ENCODE measurements around the gene ATP2B2.

ATP2B2 gene

GRCh38 chr3:10432156-10432845, 73.1 kb downstream of the ATP2B2 start:
- Histone ChIP-seq H3K27me3 (ENCODE audit: insufficient read depth, low read length, poor library complexity, severe bottlenecking) (no peaks in the 10 kb centered on the region), H3K36me3 (ENCODE audit: insufficient read depth, low read length) (no peaks in the 10 kb centered on the region), H4K20me1 (ENCODE audit: insufficient read depth, low read length, poor library complexity, severe bottlenecking) (no peaks in the 10 kb centered on the region), H3K9me2 (replicated peaks; ENCODE audit: low read depth, low read length) (no peaks in the 10 kb centered on the region), H3F3A (ENCODE audit: low read depth) (no peaks in the 10 kb centered on the region), H3K9me3 (ENCODE audit: insufficient read depth, low read depth, low read length) (no peaks in the 10 kb centered on the region), H3K4me3 (ENCODE audit: low read length, poor library complexity, severe bottlenecking) (no peak overlapping the region), H2AFZ (ENCODE audit: low read length) (no peak overlapping the region), H3K4me1 (ENCODE audit: insufficient read depth, low read length, poor library complexity, severe bottlenecking) (no peaks in the 10 kb centered on the region), H3K9ac (ENCODE audit: low read depth, low read length, poor library complexity, severe bottlenecking) (no peak overlapping the region), H3K79me2 (ENCODE audit: insufficient read depth, low read length) (no peaks in the 10 kb centered on the region), H3K4me2 (ENCODE audit: low read depth, low read length, poor library complexity, severe bottlenecking) (no peak overlapping the region)
- TF ChIP-seq EZH2phosphoT487 (IDR thresholded peaks at IDR 0.05; ENCODE audit: borderline replicate concordance): no peak
- TF ChIP-seq, protein P1, sequence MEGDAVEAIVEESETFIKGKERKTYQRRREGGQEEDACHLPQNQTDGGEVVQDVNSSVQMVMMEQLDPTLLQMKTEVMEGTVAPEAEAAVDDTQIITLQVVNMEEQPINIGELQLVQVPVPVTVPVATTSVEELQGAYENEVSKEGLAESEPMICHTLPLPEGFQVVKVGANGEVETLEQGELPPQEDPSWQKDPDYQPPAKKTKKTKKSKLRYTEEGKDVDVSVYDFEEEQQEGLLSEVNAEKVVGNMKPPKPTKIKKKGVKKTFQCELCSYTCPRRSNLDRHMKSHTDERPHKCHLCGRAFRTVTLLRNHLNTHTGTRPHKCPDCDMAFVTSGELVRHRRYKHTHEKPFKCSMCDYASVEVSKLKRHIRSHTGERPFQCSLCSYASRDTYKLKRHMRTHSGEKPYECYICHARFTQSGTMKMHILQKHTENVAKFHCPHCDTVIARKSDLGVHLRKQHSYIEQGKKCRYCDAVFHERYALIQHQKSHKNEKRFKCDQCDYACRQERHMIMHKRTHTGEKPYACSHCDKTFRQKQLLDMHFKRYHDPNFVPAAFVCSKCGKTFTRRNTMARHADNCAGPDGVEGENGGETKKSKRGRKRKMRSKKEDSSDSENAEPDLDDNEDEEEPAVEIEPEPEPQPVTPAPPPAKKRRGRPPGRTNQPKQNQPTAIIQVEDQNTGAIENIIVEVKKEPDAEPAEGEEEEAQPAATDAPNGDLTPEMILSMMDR (conservative IDR thresholded peaks at IDR 0.05; ENCODE audit: low read length): no peak

- H3F3A ChIP-seq (ENCODE audit: low read depth): no peaks in the 10 kb centered on the region
- H3K9me2 ChIP-seq (replicated peaks; ENCODE audit: low read depth, low read length): no peaks in the 10 kb centered on the region
- H4K20me1 ChIP-seq (ENCODE audit: insufficient read depth, low read length, poor library complexity, severe bottlenecking): no peaks in the 10 kb centered on the region
- no peaks in the 10 kb centered on the region for H3K4me1 ChIP-seq (ENCODE audit: insufficient read depth, low read length, poor library complexity, severe bottlenecking)
- H2AFZ ChIP-seq (ENCODE audit: low read length): no peak overlapping the region
- no peak for TF ChIP-seq EZH2phosphoT487 (IDR thresholded peaks at IDR 0.05; ENCODE audit: borderline replicate concordance)
- TF ChIP-seq, protein P1 (conservative IDR thresholded peaks at IDR 0.05; ENCODE audit: low read length): no peak
- H3K79me2 ChIP-seq (ENCODE audit: insufficient read depth, low read length): no peaks in the 10 kb centered on the region
- no peaks in the 10 kb centered on the region for H3K27me3 ChIP-seq (ENCODE audit: insufficient read depth, low read length, poor library complexity, severe bottlenecking)
- H3K9me3 ChIP-seq (ENCODE audit: insufficient read depth, low read depth, low read length): no peaks in the 10 kb centered on the region
- H3K9ac ChIP-seq (ENCODE audit: low read depth, low read length, poor library complexity, severe bottlenecking): no peak overlapping the region
- H3K36me3 ChIP-seq (ENCODE audit: insufficient read depth, low read length): no peaks in the 10 kb centered on the region
- H3K4me2 ChIP-seq (ENCODE audit: low read depth, low read length, poor library complexity, severe bottlenecking): no peak overlapping the region
- H3K4me3 ChIP-seq (ENCODE audit: low read length, poor library complexity, severe bottlenecking): no peak overlapping the region
Observed at GRCh38 chr3:10430805-10431204, 74.6 kb downstream of the ATP2B2 start.

DNA sequence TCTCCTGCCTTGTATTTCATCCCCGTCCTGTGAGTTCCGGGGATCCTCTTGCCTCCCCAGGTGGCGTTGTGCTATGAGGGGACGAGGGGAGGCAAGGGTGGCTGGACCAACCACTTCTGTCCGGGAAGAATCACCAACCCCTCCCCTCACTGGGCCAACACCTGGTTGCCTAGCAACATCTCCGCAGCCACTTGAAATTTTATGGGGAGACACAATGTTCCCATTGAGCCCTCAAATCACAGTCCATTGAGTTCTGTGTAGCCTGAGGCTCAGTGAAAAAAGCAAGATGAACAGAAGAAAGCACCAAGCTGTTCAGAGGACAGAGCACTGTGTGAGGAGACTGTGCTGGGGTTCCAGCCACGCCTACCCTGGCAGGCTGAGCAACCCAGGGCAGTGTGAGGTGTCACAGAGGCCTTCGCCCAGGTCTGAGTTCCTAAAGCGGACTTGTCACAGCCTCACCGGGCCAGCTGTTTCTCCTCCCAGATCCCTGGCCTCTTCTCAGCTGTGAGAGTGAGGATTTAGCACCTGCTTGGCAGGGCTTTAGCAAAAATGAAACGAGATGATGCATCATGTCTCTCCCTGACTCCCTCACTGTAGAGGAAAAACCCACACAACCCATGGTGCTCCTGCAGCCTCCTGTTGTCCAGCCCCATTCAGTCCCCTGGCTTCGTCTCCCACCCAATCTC, 76.8 kb downstream of the ATP2B2 start:
- H3K27me3 ChIP-seq (ENCODE audit: insufficient read depth, low read length, poor library complexity, severe bottlenecking): no peaks in the 10 kb centered on the region
- H3K4me1 ChIP-seq (ENCODE audit: insufficient read depth, low read length, poor library complexity, severe bottlenecking): no peaks in the 10 kb centered on the region
- H3K9me3 ChIP-seq (ENCODE audit: insufficient read depth, low read depth, low read length): no peaks in the 10 kb centered on the region
- H3K79me2 ChIP-seq (ENCODE audit: insufficient read depth, low read length): no peaks in the 10 kb centered on the region
- no peaks in the 10 kb centered on the region for H3K9me2 ChIP-seq (replicated peaks; ENCODE audit: low read depth, low read length)
- no peaks in the 10 kb centered on the region for H3K36me3 ChIP-seq (ENCODE audit: insufficient read depth, low read length)
- H4K20me1 ChIP-seq (ENCODE audit: insufficient read depth, low read length, poor library complexity, severe bottlenecking): no peaks in the 10 kb centered on the region
- no peak overlapping the region for H2AFZ ChIP-seq (ENCODE audit: low read length)
- H3K4me3 ChIP-seq (ENCODE audit: low read length, poor library complexity, severe bottlenecking): no peak overlapping the region
- no peaks in the 10 kb centered on the region for H3F3A ChIP-seq (ENCODE audit: low read depth)
- H3K4me2 ChIP-seq (ENCODE audit: low read depth, low read length, poor library complexity, severe bottlenecking): no peak overlapping the region
- no peak overlapping the region for H3K9ac ChIP-seq (ENCODE audit: low read depth, low read length, poor library complexity, severe bottlenecking)
- no peak for TF ChIP-seq EZH2phosphoT487 (IDR thresholded peaks at IDR 0.05; ENCODE audit: borderline replicate concordance)
- TF ChIP-seq, protein P1 (conservative IDR thresholded peaks at IDR 0.05; ENCODE audit: low read length): no peak

All from Loucy (cell line).